Glutamatergic neuron (in vitro differentiated cells): Measurements from ENCODE around the gene DHX29. TPM values are rescaled to one million over a fixed set of nuclear protein-coding genes. Genes with fewer than 3 reads are reported as not detected.

Experiments used
- DNase-seq: peaks from one replicate; pipeline ENCODE4 v3.0.0; 2022
- H3K27ac Mint-ChIP-seq: one replicate; pipeline ENCODE4 v1.8.0; 2020; ENCODE audit warnings: mild to moderate bottlenecking, mixed read lengths, inconsistent platforms; ENCODE audit not compliant: unreplicated experiment
- H3K27me3 Mint-ChIP-seq: one replicate; pipeline ENCODE4 v1.8.0; 2020; ENCODE audit warnings: mild to moderate bottlenecking, moderate library complexity, mixed read lengths, inconsistent platforms; ENCODE audit not compliant: unreplicated experiment
- H3K36me3 Mint-ChIP-seq: one replicate; pipeline ENCODE4 v1.8.0; 2020; ENCODE audit warnings: mild to moderate bottlenecking, mixed read lengths, inconsistent platforms; ENCODE audit not compliant: unreplicated experiment
- H3K4me1 Mint-ChIP-seq: one replicate; pipeline ENCODE4 v1.8.0; 2020; ENCODE audit warnings: mild to moderate bottlenecking, low read depth, mixed read lengths, inconsistent platforms; ENCODE audit not compliant: unreplicated experiment
- H3K4me3 Mint-ChIP-seq: one replicate; pipeline ENCODE4 v1.8.0; 2020; ENCODE audit warnings: mild to moderate bottlenecking, mixed read lengths, inconsistent platforms; ENCODE audit not compliant: unreplicated experiment
- H3K9me3 Mint-ChIP-seq: one replicate; pipeline ENCODE4 v1.8.0; 2020; ENCODE audit warnings: mild to moderate bottlenecking, moderate library complexity, mixed read lengths, inconsistent platforms; ENCODE audit not compliant: unreplicated experiment
- CTCF ChIP-seq: fragments of 200-600 bp; sonication (generic); IDR thresholded peaks from one replicate; pipeline ENCODE4 v1.5.0; 2021; ENCODE audit not compliant: partially characterized antibody, unreplicated experiment
- total RNA-seq: library from RNA; stranded (reverse); fragmentation: NEBNext Ultra II Directional; extraction: Animal tissue kit (Norgen Biotek cat#: 25700); gene quantifications from one replicate; pipeline ENCODE4 v1.2.1, GENCODE V29; 2021; ENCODE audit not compliant: unreplicated experiment

Gene DHX29
- total RNA-seq, 1 donor from 2014 or later: 22.9 TPM

DNA sequence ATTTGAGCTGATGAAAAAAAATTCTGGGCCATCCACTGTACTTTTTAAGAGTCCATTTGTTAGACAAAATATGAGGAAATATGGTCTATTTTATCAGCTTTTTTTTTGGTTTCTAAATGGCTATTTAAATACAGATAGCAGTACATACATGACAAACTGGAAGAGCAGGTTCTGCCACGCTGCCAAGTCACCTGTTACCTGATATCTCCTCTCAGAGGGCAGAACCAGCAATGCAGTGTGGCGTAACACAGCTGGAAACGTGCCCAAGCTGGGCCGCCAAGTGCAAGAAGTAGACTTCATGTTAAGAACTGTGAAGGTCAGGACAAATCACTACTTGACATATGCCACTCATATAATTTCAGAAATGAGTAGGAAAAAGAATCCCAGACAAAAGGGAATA, 88.5 kb downstream of the DHX29 start:
- H3K36me3 Mint-ChIP-seq: no peaks in the 10 kb centered on the region
- no peak overlapping the region for H3K27ac Mint-ChIP-seq
- no peak for TF ChIP-seq CTCF
- no peak overlapping the region for H3K4me3 Mint-ChIP-seq
- H3K4me1 Mint-ChIP-seq: no peaks in the 10 kb centered on the region
- H3K9me3 Mint-ChIP-seq: no peaks in the 10 kb centered on the region
- H3K27me3 Mint-ChIP-seq: peaks cover 15% of the 10 kb centered on the region
- no peak for DNase-seq

DNA sequence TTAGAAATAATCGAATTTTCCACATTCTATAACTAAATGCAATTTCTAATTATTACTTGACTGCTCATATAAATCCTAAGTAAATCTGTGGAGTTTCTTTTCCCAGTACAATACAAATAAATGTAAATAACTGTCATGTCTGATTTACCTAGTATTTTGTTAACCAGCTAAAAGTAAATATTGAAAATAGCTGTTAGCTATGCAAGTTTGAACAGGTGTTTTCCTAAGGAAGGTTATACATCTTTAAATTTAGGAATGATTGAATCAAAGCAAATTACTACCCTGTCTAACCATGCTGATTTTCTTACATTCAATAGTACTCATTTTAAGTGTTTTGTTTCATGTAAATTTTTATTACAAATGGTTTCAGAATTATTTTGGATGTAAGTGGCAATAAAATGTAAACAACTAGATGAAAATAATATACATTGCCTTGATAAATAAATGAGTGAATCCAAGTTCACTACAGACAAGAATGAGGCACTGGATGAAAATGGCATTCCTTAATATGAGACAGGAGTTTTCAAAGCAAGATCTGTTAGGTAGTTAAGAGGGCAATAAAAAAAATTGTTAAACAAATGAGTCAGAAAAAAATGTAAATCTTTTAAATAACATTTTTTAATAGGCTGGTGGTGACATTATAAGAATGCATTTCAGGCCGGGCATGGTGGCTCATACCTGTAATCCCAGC, 96.2 kb downstream of the DHX29 start:
- Mint-ChIP-seq H3K27ac (no peak overlapping the region), H3K4me3 (no peak overlapping the region), H3K27me3 (no peaks in the 10 kb centered on the region), H3K4me1 (no peaks in the 10 kb centered on the region), H3K36me3 (no peaks in the 10 kb centered on the region), H3K9me3 (no peaks in the 10 kb centered on the region)
- DNase-seq: no peak
- TF ChIP-seq CTCF: no peak

Other genes starting within 250 kb of the DHX29 start
- gene GZMA, start 205.0 kb downstream of the DHX29 start, total RNA-seq: not detected
- gene GPX8, start 147.5 kb downstream of the DHX29 start, total RNA-seq: 2.7 TPM
- gene CDC20B, start 134.5 kb downstream of the DHX29 start, total RNA-seq: 0.34 TPM
- not detected for gene MCIDAS, start 80.4 kb downstream of the DHX29 start, total RNA-seq
- not detected for gene CCNO, start 74.1 kb downstream of the DHX29 start, total RNA-seq
- 81.9 TPM for gene MTREX, start 295 bp upstream of the DHX29 start, total RNA-seq
- gene PLPP1, start 227.3 kb upstream of the DHX29 start, total RNA-seq: 17.4 TPM